ENCODE data around the gene SH3RF3. TPM values are rescaled to one million over a fixed set of nuclear protein-coding genes. Genes with fewer than 3 reads are reported as not detected.

Gene SH3RF3
- polyA plus RNA-seq, 1 donor (not counting 4 experiments of a cell fraction or from before 2014, with no cell fraction given), result 0.08 TPM

GRCh38 chr2:109382951-109383350, 253.9 kb downstream of the SH3RF3 start:
- H3K4me1 ChIP-seq (ENCODE audit: control insufficient read depth, extremely low read depth, insufficient read depth, low read length), result peaks cover 9% of the 10 kb centered on the region
- peaks cover 26% of the 10 kb centered on the region for H3K27me3 ChIP-seq (ENCODE audit: control insufficient read depth, extremely low read depth, insufficient read depth, low read length)
- no peaks in the 10 kb centered on the region for H3K9me3 ChIP-seq (ENCODE audit: control insufficient read depth, low read depth, low read length)
- H4K20me1 ChIP-seq (ENCODE audit: control insufficient read depth, extremely low read depth, insufficient read depth, low read length), result no peaks in the 10 kb centered on the region
- H3K27ac ChIP-seq (ENCODE audit: control insufficient read depth, insufficient read depth, low read length), result no peak overlapping the region
- DNase-seq (ENCODE audit: low read depth, low spot score) (no peak), FAIRE-seq (peak; percentile 51)
- dilution Hi-C loops (cut with MboI; ENCODE audit: extremely low pct_ligation_motif_present, low sequenced_read_pairs), result no loop called here
- H3K36me3 ChIP-seq (ENCODE audit: control insufficient read depth in 2 of 2, extremely low read depth in 1 of 2, insufficient read depth in 2 of 2, low read length in 2 of 2), result no peaks in the 10 kb centered on the region
- no peaks in the 10 kb centered on the region for H3K79me2 ChIP-seq (ENCODE audit: control insufficient read depth, insufficient read depth, low read length)
- H3K4me2 ChIP-seq (ENCODE audit: control insufficient read depth, extremely low read depth, insufficient read depth, low read depth, low read length), result no peak overlapping the region
- no peak overlapping the region for H3K9ac ChIP-seq (ENCODE audit: control insufficient read depth, extremely low read depth, insufficient read depth, low read length)
- H3K4me3 ChIP-seq (ENCODE audit: control insufficient read depth in 2 of 3, extremely low read depth in 1 of 3, insufficient read depth in 2 of 3, low read depth in 1 of 3, low read length in 3 of 3), result no peak overlapping the region
- H2AFZ ChIP-seq (ENCODE audit: control insufficient read depth, low read length), result no peak overlapping the region
- TF ChIP-seq EZH2 (IDR thresholded peaks at IDR 0.05; ENCODE audit: low read length) (no peak), CTCF (optimal IDR thresholded peaks at IDR 0.05 in 1 of 3, IDR thresholded peaks at IDR 0.05 in 1 of 3, conservative IDR thresholded peaks at IDR 0.05 in 1 of 3; ENCODE audit: extremely low read depth in 1 of 3, insufficient read depth in 2 of 3, low read length in 3 of 3) (no peak)
- no peaks in the 10 kb centered on the region for H3K9me1 ChIP-seq (ENCODE audit: control insufficient read depth, extremely low read depth, insufficient read depth, low read length)

GRCh38 chr2:109383505-109384307, 254.7 kb downstream of the SH3RF3 start:
- Histone ChIP-seq H3K9me1 (ENCODE audit: control insufficient read depth, extremely low read depth, insufficient read depth, low read length) (no peaks in the 10 kb centered on the region), H3K4me3 (ENCODE audit: control insufficient read depth in 2 of 3, extremely low read depth in 1 of 3, insufficient read depth in 2 of 3, low read depth in 1 of 3, low read length in 3 of 3) (no peak overlapping the region), H3K79me2 (ENCODE audit: control insufficient read depth, insufficient read depth, low read length) (no peaks in the 10 kb centered on the region), H3K27ac (ENCODE audit: control insufficient read depth, insufficient read depth, low read length) (no peak overlapping the region), H3K27me3 (ENCODE audit: control insufficient read depth, extremely low read depth, insufficient read depth, low read length) (peaks cover 23% of the 10 kb centered on the region), H3K36me3 (ENCODE audit: control insufficient read depth in 2 of 2, extremely low read depth in 1 of 2, insufficient read depth in 2 of 2, low read length in 2 of 2) (no peaks in the 10 kb centered on the region), H3K4me2 (ENCODE audit: control insufficient read depth, extremely low read depth, insufficient read depth, low read depth, low read length) (no peak overlapping the region), H3K4me1 (ENCODE audit: control insufficient read depth, extremely low read depth, insufficient read depth, low read length) (peaks cover 9% of the 10 kb centered on the region), H4K20me1 (ENCODE audit: control insufficient read depth, extremely low read depth, insufficient read depth, low read length) (no peaks in the 10 kb centered on the region), H3K9me3 (ENCODE audit: control insufficient read depth, low read depth, low read length) (no peaks in the 10 kb centered on the region), H2AFZ (ENCODE audit: control insufficient read depth, low read length) (no peak overlapping the region), H3K9ac (ENCODE audit: control insufficient read depth, extremely low read depth, insufficient read depth, low read length) (no peak overlapping the region)
- FAIRE-seq (no peak), DNase-seq (ENCODE audit: low read depth, low spot score) (no peak)
- dilution Hi-C loops (cut with MboI; ENCODE audit: extremely low pct_ligation_motif_present, low sequenced_read_pairs), result no loop called here
- TF ChIP-seq EZH2 (IDR thresholded peaks at IDR 0.05; ENCODE audit: low read length) (no peak), CTCF (optimal IDR thresholded peaks at IDR 0.05 in 1 of 3, IDR thresholded peaks at IDR 0.05 in 1 of 3, conservative IDR thresholded peaks at IDR 0.05 in 1 of 3; ENCODE audit: extremely low read depth in 1 of 3, insufficient read depth in 2 of 3, low read length in 3 of 3) (no peak)

All from keratinocyte (primary cell).